ENCODE measurements around the gene HPSE2. TPM values are rescaled to one million over a fixed set of nuclear protein-coding genes. Genes with fewer than 3 reads are reported as not detected.
"Not testable (repeated sequence)": the region's sequence is repeated elsewhere in the genome, so short reads cannot be mapped to it uniquely, and the experiment has no call there.

HPSE2 gene
- total RNA-seq, 1 donor from 2014 or later: not detected

- no peak overlapping the region for H3K4me3 ChIP-seq (ENCODE audit: low read depth, low read length)
- no peak for DNase-seq (ENCODE audit: low read depth)
- H3K36me3 ChIP-seq (ENCODE audit: control insufficient read depth, insufficient read depth, low read length): no peaks in the 10 kb centered on the region
- TF ChIP-seq, protein P1, sequence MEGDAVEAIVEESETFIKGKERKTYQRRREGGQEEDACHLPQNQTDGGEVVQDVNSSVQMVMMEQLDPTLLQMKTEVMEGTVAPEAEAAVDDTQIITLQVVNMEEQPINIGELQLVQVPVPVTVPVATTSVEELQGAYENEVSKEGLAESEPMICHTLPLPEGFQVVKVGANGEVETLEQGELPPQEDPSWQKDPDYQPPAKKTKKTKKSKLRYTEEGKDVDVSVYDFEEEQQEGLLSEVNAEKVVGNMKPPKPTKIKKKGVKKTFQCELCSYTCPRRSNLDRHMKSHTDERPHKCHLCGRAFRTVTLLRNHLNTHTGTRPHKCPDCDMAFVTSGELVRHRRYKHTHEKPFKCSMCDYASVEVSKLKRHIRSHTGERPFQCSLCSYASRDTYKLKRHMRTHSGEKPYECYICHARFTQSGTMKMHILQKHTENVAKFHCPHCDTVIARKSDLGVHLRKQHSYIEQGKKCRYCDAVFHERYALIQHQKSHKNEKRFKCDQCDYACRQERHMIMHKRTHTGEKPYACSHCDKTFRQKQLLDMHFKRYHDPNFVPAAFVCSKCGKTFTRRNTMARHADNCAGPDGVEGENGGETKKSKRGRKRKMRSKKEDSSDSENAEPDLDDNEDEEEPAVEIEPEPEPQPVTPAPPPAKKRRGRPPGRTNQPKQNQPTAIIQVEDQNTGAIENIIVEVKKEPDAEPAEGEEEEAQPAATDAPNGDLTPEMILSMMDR (IDR thresholded peaks at IDR 0.05; ENCODE audit: insufficient read depth, low read length, poor library complexity, severe bottlenecking): no peak
- H3K27me3 ChIP-seq (ENCODE audit: control insufficient read depth, insufficient read depth, low read length): no peaks in the 10 kb centered on the region
These were observed 13.2 kb upstream of the HPSE2 start for GRCh38 chr10:99248824-99249223.

- not testable (repeated sequence) for H3K27me3 ChIP-seq (ENCODE audit: control insufficient read depth, insufficient read depth, low read length); DNase-seq (ENCODE audit: low read depth); H3K4me3 ChIP-seq (ENCODE audit: low read depth, low read length); H3K36me3 ChIP-seq (ENCODE audit: control insufficient read depth, insufficient read depth, low read length)
These were observed 12.2 kb upstream of the HPSE2 start for GRCh38 chr10:99247893-99248292.

DNA sequence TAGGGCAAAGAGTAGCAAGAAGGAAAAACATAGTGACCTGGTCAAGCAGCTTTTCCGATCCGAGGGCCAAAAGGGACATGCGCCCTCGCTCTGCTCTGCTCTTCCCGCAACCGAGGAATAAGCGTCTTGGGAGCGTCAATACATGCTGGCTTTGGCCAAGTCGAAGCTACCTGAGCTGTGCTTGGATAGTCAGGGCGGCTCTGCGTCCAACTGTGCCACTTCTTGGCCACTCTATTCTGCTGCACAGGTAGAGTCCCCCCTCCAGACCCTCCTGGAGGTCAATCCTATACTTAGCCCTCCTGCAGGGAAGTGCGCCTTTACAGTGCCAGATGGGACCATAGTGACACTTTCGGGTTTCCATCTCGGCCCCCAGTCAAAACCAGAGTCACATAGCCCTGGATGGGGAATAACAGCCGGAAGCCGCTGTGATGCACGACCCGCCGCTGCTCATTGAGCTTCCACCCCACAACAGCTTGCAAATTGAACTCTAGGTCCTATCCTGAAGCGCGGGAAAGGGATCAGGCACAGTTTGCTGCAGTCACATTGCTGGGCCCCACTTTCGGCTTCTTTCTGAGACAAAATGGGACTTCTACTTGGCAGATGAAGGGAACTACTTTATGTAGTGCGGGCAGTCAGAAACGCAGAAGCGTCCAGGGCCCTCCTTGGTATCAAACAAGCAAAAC is 1.1 kb upstream of the HPSE2 start:
- DNase-seq (ENCODE audit: low read depth): no peak
- TF ChIP-seq, protein P1 (IDR thresholded peaks at IDR 0.05; ENCODE audit: insufficient read depth, low read length, poor library complexity, severe bottlenecking): no peak
- H3K4me3 ChIP-seq (ENCODE audit: low read depth, low read length): no peak overlapping the region

GRCh38 chr10:99234791-99235657 is 628 bp downstream of the HPSE2 start:
- DNase-seq (ENCODE audit: low read depth): no peak
- H3K4me3 ChIP-seq (ENCODE audit: low read depth, low read length): no peak overlapping the region
- no peaks in the 10 kb centered on the region for H3K36me3 ChIP-seq (ENCODE audit: control insufficient read depth, insufficient read depth, low read length)
- peaks cover 62% of the 10 kb centered on the region for H3K27me3 ChIP-seq (ENCODE audit: control insufficient read depth, insufficient read depth, low read length)
- TF ChIP-seq, protein P1 (IDR thresholded peaks at IDR 0.05; ENCODE audit: insufficient read depth, low read length, poor library complexity, severe bottlenecking): no peak

More for the DNA sequence above, 1.1 kb upstream of the HPSE2 start:
- peaks cover 60% of the 10 kb centered on the region for H3K27me3 ChIP-seq (ENCODE audit: control insufficient read depth, insufficient read depth, low read length)
- H3K36me3 ChIP-seq (ENCODE audit: control insufficient read depth, insufficient read depth, low read length): no peaks in the 10 kb centered on the region

DNA sequence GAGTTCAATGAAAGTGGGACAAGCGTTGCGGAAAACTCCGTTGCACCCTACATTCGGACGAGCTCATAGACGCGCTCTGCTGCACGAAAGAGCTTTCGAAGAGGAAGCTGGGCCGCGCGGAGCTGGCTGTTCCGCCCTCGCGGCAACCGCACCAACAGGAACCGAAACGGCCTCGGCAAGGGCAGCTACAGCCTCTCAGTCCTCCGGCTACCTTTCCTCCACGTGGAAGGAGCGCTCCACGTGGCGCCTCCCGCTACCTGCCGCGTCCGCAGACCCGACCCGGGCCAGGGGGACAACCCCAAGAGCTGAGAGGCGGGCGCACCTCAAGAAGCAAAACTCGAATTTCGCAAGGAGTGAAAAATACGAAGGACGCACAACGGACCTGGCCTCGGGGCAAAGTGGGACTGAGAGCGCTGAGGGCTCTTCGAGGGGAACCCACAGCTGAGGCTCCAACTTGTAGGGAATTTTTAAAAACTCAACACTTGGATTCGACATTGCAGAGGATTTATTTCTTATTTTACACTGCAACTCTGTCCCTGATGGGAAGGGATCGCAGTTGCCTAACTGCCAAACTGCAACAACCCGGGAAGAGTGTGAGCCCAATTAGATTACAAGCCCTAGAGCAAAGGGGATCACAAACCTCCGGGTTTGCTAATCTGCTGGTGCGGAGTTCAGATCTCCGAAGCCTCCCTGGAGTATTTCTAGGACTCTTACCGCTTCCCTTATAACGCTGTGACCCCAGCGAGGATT is 1.4 kb downstream of the HPSE2 start:
- H3K27me3 ChIP-seq (ENCODE audit: control insufficient read depth, insufficient read depth, low read length): peaks cover 62% of the 10 kb centered on the region
- DNase-seq (ENCODE audit: low read depth): no peak
- H3K4me3 ChIP-seq (ENCODE audit: low read depth, low read length): no peak overlapping the region

More for the DNA sequence above, 1.4 kb downstream of the HPSE2 start:
- H3K36me3 ChIP-seq (ENCODE audit: control insufficient read depth, insufficient read depth, low read length): no peaks in the 10 kb centered on the region
- TF ChIP-seq, protein P1 (IDR thresholded peaks at IDR 0.05; ENCODE audit: insufficient read depth, low read length, poor library complexity, severe bottlenecking): no peak
